ENCODE results near the gene RHOXF2B.
"Not testable (repeated sequence)": the region's sequence is repeated elsewhere in the genome, so short reads cannot be mapped to it uniquely, and the experiment has no call there.

Gene RHOXF2B

GRCh38 chrX:120039087-120039733 lies 38.3 kb downstream of the RHOXF2B start:
- not testable (repeated sequence) for DNase-seq (ENCODE audit: insufficient read length, low spot score)
- peak; percentile 72 for FAIRE-seq

DNA sequence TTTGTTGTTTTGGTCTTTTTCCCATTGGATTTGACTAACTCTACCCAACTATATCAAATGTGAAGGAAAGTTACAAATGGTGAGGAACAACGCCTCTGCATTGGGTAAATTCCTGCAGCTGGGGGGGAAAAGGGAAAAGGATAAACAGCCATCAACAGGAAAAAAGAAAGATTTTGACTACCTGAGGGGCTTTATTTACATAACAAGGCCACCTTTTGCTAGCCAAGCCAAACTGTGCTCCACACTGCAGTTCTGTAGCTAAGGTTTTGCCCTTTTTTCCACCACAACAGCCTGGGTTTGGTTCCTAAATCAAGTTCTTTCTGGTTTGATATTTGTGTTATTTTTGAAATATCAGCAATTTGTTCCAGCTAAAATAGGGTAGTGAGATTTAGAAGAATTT lies 40.8 kb downstream of the RHOXF2B start:
- no peak for DNase-seq (ENCODE audit: insufficient read length, low spot score)
- no peak for FAIRE-seq
- no peak for TF ChIP-seq SPI1 (IDR thresholded peaks at IDR 0.05; ENCODE audit: low read depth, low read length)
- TF ChIP-seq POU2F2 (IDR thresholded peaks at IDR 0.05; ENCODE audit: low read depth, low read length) = no peak
- TF ChIP-seq TAF1 (IDR thresholded peaks at IDR 0.05; ENCODE audit: low read depth, low read length) = no peak

- peak; percentile 51 for FAIRE-seq
- peak; percentile 93 for TF ChIP-seq SPI1 (IDR thresholded peaks at IDR 0.05; ENCODE audit: low read depth, low read length)
- DNase-seq (ENCODE audit: insufficient read length, low spot score) = not testable (repeated sequence)
Measured at GRCh38 chrX:120035522-120036309, 41.8 kb downstream of the RHOXF2B start.

GRCh38 chrX:120029354-120029753 lies 48.1 kb downstream of the RHOXF2B start:
- no peak for DNase-seq (ENCODE audit: insufficient read length, low spot score)
- no peak for FAIRE-seq
- no peak for TF ChIP-seq POLR2AphosphoS5 (IDR thresholded peaks at IDR 0.05; ENCODE audit: low read depth, low read length)
- TF ChIP-seq POLR2A (IDR thresholded peaks at IDR 0.05; ENCODE audit: low read depth, low read length) = no peak
- no peak for TF ChIP-seq SPI1 (IDR thresholded peaks at IDR 0.05; ENCODE audit: low read depth, low read length)
- TF ChIP-seq POU2F2 (IDR thresholded peaks at IDR 0.05; ENCODE audit: low read depth, low read length) = no peak
- TF ChIP-seq TAF1 (IDR thresholded peaks at IDR 0.05; ENCODE audit: low read depth, low read length) = no peak

DNA sequence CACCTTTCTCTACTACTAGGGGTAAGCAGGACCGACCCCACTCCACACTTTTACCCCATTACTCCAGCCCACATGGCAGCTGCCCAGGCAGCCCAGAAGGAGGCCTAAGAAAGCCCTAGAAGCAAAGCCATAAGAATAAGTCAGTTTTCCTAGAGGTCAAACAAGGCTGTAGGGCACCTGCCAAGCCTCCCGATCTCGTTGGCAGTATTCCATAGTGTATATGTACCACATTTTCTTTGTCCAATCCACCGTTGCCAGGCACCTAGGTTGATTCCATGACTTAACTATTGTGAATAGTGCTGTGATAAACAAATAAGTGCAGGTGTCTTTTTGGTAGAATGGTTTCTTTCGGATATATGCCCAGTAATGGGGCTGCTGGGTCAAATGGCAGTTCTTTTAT lies 54.2 kb downstream of the RHOXF2B start:
- no peak for TF ChIP-seq TAF1 (IDR thresholded peaks at IDR 0.05; ENCODE audit: low read depth, low read length)
- no peak for TF ChIP-seq PAX5 (IDR thresholded peaks at IDR 0.05; ENCODE audit: insufficient read depth, low read length, severe bottlenecking)
- no peak for TF ChIP-seq POLR2A (IDR thresholded peaks at IDR 0.05; ENCODE audit: low read depth, low read length)
- TF ChIP-seq POU2F2 (IDR thresholded peaks at IDR 0.05; ENCODE audit: low read depth, low read length) = no peak
- TF ChIP-seq POLR2AphosphoS5 (IDR thresholded peaks at IDR 0.05; ENCODE audit: low read depth, low read length) = no peak
- TF ChIP-seq SPI1 (IDR thresholded peaks at IDR 0.05; ENCODE audit: low read depth, low read length) = no peak
- no peak for DNase-seq (ENCODE audit: insufficient read length, low spot score)
- no peak for FAIRE-seq

DNA sequence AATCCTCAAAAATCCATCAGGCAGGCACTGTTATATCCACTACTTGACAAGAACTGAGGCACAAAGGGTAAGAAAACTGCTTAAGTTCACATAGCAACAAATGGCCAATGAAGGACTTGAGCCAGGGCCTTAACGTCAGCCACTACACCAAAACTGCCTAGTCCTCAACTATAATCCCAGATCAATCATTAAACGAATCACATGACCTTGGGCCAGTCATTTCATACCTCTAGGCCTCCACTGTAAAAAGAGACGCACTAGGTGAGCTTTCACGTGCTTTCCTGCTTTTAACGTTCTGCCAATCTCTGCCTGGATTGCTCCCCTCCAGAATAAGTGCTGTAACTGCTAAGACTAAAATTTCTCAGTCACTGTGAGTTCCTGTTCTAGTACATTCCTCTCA lies 54.7 kb downstream of the RHOXF2B start:
- no peak for FAIRE-seq
- no peak for TF ChIP-seq POU2F2 (IDR thresholded peaks at IDR 0.05; ENCODE audit: low read depth, low read length)
- DNase-seq (ENCODE audit: insufficient read length, low spot score) = no peak
